Left lung (tissue), 10 donors: ENCODE results near the gene SH3BP5L. TPM values are rescaled to one million over a fixed set of nuclear protein-coding genes. Genes with fewer than 3 reads are reported as not detected.

Source experiments
- ATAC-seq: fragments of 200-7000 bp; cut with Tn5 transposase; one replicate; pipeline ENCODE4 v1.9.1; 2020; ENCODE audit warnings: moderate library complexity
- DNase-seq, 4 donors: peaks; one replicate each; pipeline ENCODE4 v3.0.0-alpha.2; 2013 to 2020
- H3K27ac ChIP-seq, 2 donors: fragments of 200-600 bp; sonication (generic) in 1 of 2; one replicate each; pipeline versions ENCODE4 v1.5.0 to v1.8.0; 2020 to 2021
- H3K27me3 ChIP-seq, 2 donors: fragments of 200-600 bp; sonication (generic) in 1 of 2; one replicate each; pipeline versions ENCODE4 v1.5.0 to v1.8.0; 2020 to 2021
- H3K36me3 ChIP-seq, 2 donors: fragments of 200-600 bp; sonication (generic) in 1 of 2; one replicate each; pipeline versions ENCODE4 v1.5.0 to v1.8.0; 2020 to 2021
- H3K4me1 ChIP-seq, 2 donors: fragments of 200-600 bp; one replicate each; pipeline ENCODE4 v1.8.0; 2021
- H3K4me3 ChIP-seq, 2 donors: fragments of 200-600 bp; sonication (generic) in 1 of 2; one replicate each; pipeline versions ENCODE4 v1.5.0 to v1.8.0; 2020 to 2021; ENCODE audit warnings: mild to moderate bottlenecking in 1 of 2
- H3K9me3 ChIP-seq, 2 donors: fragments of 200-600 bp; sonication (generic) in 1 of 2; one replicate each; pipeline versions ENCODE4 v1.5.0 to v1.8.0; 2020 to 2021
- CTCF ChIP-seq, 2 donors: fragments of 200-600 bp; sonication (generic) in 1 of 2; IDR thresholded peaks; one replicate each; pipeline versions ENCODE4 v1.5.0 to v1.8.0; 2021; ENCODE audit warnings: antibody characterized with exemption in 2 of 2
- intact Hi-C, 2 donors: fragments of 100-400 bp; cut with DNase I; formaldehyde crosslinking; loops; one replicate each; pipeline versions ENCODE4 v1.11.2 to v1.14.2; 2022
- microRNA-seq, 2 donors: library from miRNA; unstranded; fragments of <30 nt; microRNA quantifications; one replicate each; pipeline ENCODE4, GENCODE V29; 2019
- polyA plus RNA-seq, 6 donors: library from polyadenylated mRNA; unstranded; fragments of 120-200 nt; gene quantifications; one replicate each; pipeline ENCODE4 v1.2.1, GENCODE V29; 2013; ENCODE audit not compliant: insufficient read length in 6 of 6
- total RNA-seq, 2 donors: library from RNA; stranded (reverse); fragmentation: NEBNext Ultra II Directional; extraction: Animal tissue kit (Norgen Biotek cat#: 25700); gene quantifications; one replicate each; pipeline ENCODE4 v1.2.1, GENCODE V29; 2021
- donor health status: DM: no; HTN: yes; CAD: no.
- donor health status: DM: no; HTN: no; CAD: no.

Gene SH3BP5L
- total and polyA plus RNA-seq, 8 donors: 23.0 to 26.5 (median 23.9) TPM

DNA sequence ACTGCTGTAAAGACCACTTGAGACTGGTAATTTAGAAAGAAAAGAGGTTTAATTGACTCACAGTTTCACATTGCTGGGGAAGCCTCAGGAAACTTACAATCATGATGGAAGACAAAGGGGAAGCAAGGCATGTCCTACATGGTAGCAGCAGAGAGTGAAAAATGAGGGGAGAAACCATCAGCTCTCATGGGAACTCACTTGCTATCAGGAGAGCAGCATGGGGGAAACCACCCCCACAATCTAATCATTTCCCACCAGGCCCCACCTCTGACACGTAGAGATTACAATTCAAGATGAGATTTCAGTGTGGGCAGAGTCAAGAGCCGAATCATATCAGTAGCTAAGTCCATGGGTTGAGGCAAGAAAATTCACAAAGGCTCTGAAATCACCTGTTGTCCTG, 46.4 kb downstream of the SH3BP5L start:
- Histone ChIP-seq H3K27me3 (peaks cover 0 to 7% of the 10 kb centered on the region in 2 donors), H3K4me1 (no peaks in the 10 kb centered on the region), H3K27ac (no peak overlapping the region), H3K9me3 (peaks cover 0 to 13% of the 10 kb centered on the region in 2 donors), H3K4me3 (no peak overlapping the region), H3K36me3 (no peaks in the 10 kb centered on the region)
- intact Hi-C loops: no loop called here
- no peak for TF ChIP-seq CTCF (IDR thresholded peaks at IDR 0.05)
- ATAC-seq: no peak
- DNase-seq: no peak

DNA sequence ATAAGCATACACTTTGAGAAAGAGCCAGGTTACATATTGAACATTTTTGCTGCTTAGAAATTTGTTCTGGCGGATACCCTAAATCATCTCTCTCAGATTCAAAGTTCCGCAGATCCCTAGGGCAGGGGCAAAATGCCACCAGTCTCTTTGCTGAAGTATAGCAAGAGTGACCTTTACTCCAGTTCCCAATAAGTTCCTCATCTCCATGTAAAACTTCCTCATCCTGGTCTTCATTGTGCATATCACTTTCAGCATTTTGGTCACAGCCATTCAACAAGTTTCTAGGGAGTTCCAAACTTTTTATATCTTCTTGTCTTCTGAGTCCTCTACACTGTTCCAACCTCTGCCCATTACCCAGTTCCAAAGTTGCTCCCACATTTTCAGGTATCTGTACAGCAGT, 46.8 kb downstream of the SH3BP5L start:
- TF ChIP-seq CTCF (IDR thresholded peaks at IDR 0.05): no peak
- no peak overlapping the region for H3K4me3 ChIP-seq
- DNase-seq: no peak
- H3K9me3 ChIP-seq: peaks cover 0 to 13% of the 10 kb centered on the region in 2 donors
- H3K27ac ChIP-seq: no peak overlapping the region
- H3K4me1 ChIP-seq: no peaks in the 10 kb centered on the region
- no peak for ATAC-seq
- no peaks in the 10 kb centered on the region for H3K36me3 ChIP-seq
- intact Hi-C loops: no loop called here
- peaks cover 0 to 6% of the 10 kb centered on the region in 2 donors for H3K27me3 ChIP-seq

- Histone ChIP-seq H3K4me1 (no peaks in the 10 kb centered on the region), H3K4me3 (no peak overlapping the region), H3K9me3 (peaks cover 0 to 13% of the 10 kb centered on the region in 2 donors), H3K36me3 (no peaks in the 10 kb centered on the region), H3K27ac (no peak overlapping the region), H3K27me3 (no peaks in the 10 kb centered on the region)
- ATAC-seq (no peak), DNase-seq (no peak)
- intact Hi-C loops: no loop called here
- TF ChIP-seq CTCF (IDR thresholded peaks at IDR 0.05): no peak
Measured at GRCh38 chr1:248776991-248777390, 48.7 kb downstream of the SH3BP5L start.

DNA sequence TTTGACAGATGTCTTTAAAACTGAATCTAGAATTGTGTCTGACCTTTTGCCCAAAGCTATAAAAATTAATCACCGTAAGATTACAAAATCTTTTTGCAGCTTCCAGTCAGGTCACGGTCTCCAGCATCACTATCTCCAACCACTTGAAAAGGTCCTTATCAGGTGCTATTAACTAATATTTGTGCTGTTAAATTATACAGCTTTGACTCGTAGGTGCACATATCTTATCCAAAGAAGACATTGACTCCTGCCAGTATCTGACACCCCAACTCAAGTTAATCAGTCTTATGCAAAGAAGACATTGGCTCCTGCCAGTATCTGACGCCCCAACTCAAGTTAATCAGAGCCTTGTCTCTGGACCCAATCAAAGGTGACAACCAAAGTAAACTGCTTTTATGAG, 50.3 kb downstream of the SH3BP5L start:
- Histone ChIP-seq H3K9me3 (peaks cover 0 to 11% of the 10 kb centered on the region in 2 donors), H3K27ac (no peak overlapping the region), H3K27me3 (no peaks in the 10 kb centered on the region), H3K4me3 (no peak overlapping the region), H3K4me1 (no peaks in the 10 kb centered on the region), H3K36me3 (no peaks in the 10 kb centered on the region)
- no peak for ATAC-seq
- intact Hi-C loops: no loop called here
- no peak for TF ChIP-seq CTCF (IDR thresholded peaks at IDR 0.05)
- no peak for DNase-seq

Small RNAs within 50 kb of the gene (microRNA-seq; reads per million reads assigned to microRNA genes)
- gene MIR3124: 0.67 to 0.96 reads per million in 2 donors

Other genes with a start within 250 kb of the SH3BP5L start
- not detected for gene OR2T10, start 228.2 kb downstream of the SH3BP5L start, total RNA-seq
- not detected for gene OR2T10, start 228.2 kb downstream of the SH3BP5L start, polyA plus RNA-seq
- gene OR2T11, start 190.8 kb downstream of the SH3BP5L start, total RNA-seq: not detected
- under 1 TPM in 1 of 6 donors, not detected in 5; 0.04 TPM for gene OR2T11, start 190.8 kb downstream of the SH3BP5L start, polyA plus RNA-seq
- not detected for gene OR2T35, start 180.6 kb downstream of the SH3BP5L start, total RNA-seq
- gene OR2T35, start 180.6 kb downstream of the SH3BP5L start, polyA plus RNA-seq: not detected
- not detected for gene OR2T27, start 170.4 kb downstream of the SH3BP5L start, total RNA-seq
- not detected for gene OR2T27, start 170.4 kb downstream of the SH3BP5L start, polyA plus RNA-seq
- not detected for gene OR14I1, start 123.1 kb downstream of the SH3BP5L start, total RNA-seq
- gene OR14I1, start 123.1 kb downstream of the SH3BP5L start, polyA plus RNA-seq: not detected
- gene LYPD8, start 70.2 kb downstream of the SH3BP5L start, total RNA-seq: not detected
- not detected for gene LYPD8, start 70.2 kb downstream of the SH3BP5L start, polyA plus RNA-seq
- gene ZNF672, start 12.3 kb upstream of the SH3BP5L start, total RNA-seq: 10 to 100 TPM; 31.2 to 35.5 TPM
- gene ZNF672, start 12.3 kb upstream of the SH3BP5L start, polyA plus RNA-seq: 10 to 100 TPM; 16.2 to 22.0 (median 18.7) TPM
- 10 to 100 TPM; 31.9 to 44.6 TPM for gene ZNF692, start 33.2 kb upstream of the SH3BP5L start, total RNA-seq
- 10 to 100 TPM; 41.6 to 66.6 (median 59.3) TPM for gene ZNF692, start 33.2 kb upstream of the SH3BP5L start, polyA plus RNA-seq
- gene PGBD2, start 80.3 kb upstream of the SH3BP5L start, total RNA-seq: 10 to 100 TPM in 1 of 2 donors, 1 to 10 TPM in 1; 7.0 to 10.2 TPM
- gene PGBD2, start 80.3 kb upstream of the SH3BP5L start, polyA plus RNA-seq: 10 to 100 TPM; 11.0 to 12.7 (median 12.3) TPM